ENCODE data around the gene TUBB8. TPM values are rescaled to one million over a fixed set of nuclear protein-coding genes. Genes with fewer than 3 reads are reported as not detected.

Gene TUBB8
- total and polyA plus RNA-seq, 2 donors (not counting 3 experiments of a cell fraction or from before 2014, with no cell fraction given), result 0.18 TPM; not detected in 1

DNA sequence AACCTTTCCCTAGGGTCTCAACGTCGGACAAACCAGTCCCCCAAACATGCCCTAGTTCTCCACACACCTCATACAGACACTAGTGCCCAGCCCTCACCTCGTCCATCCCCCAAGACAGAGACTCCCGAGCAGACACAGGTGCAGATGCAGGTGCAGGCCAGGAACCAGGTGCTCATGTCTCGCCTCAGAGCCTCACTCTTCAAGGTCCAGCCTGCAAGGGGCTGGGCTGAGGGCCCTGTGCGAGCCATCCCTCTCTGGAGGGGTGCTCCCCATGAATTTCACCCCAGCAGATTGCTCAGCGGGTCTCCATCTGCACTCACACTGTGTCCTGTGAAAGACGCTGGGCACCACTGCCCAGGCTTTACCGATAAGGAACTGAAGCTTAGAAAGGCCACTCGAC, 36.9 kb upstream of the TUBB8 start:
- peaks cover 3 to 11% of the 10 kb centered on the region in 2 experiments for H3K27me3 ChIP-seq (ENCODE audit: control insufficient read depth in 2 of 2, insufficient read depth in 2 of 2, low read length in 2 of 2)
- H3K4me1 ChIP-seq (ENCODE audit: control insufficient read depth, extremely low read depth, insufficient read depth, low read length), result no peaks in the 10 kb centered on the region
- TF ChIP-seq EZH2 (IDR thresholded peaks at IDR 0.05; ENCODE audit: borderline replicate concordance, low read depth, low read length, severe bottlenecking) (no peak), MYC (IDR thresholded peaks at IDR 0.05; ENCODE audit: low read depth, low read length) (no peak)
- TF ChIP-seq, protein P1, sequence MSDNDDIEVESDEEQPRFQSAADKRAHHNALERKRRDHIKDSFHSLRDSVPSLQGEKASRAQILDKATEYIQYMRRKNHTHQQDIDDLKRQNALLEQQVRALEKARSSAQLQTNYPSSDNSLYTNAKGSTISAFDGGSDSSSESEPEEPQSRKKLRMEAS (IDR thresholded peaks at IDR 0.05; ENCODE audit: insufficient read depth, insufficient read length), result no peak
- H2AFZ ChIP-seq (ENCODE audit: low read depth, low read length), result no peak overlapping the region
- no peaks in the 10 kb centered on the region for H3K9me3 ChIP-seq (replicated peaks; ENCODE audit: control insufficient read depth, insufficient read depth, low read length)
- ChIA-PET POLR2A (no interaction called here), CTCF (interaction anchor here (1.1 kb wide), 1 partner anchor 10 kb away, joined by 3 read pairs; no protein-coding TSS in a partner anchor)
- no peaks in the 10 kb centered on the region for H4K20me1 ChIP-seq (replicated peaks; ENCODE audit: control insufficient read depth, extremely low read depth, insufficient read depth, low read length)
- DNase-seq (ENCODE audit: low read depth, low spot score) (no peak), FAIRE-seq (no peak)
- no peak overlapping the region for H3K27ac ChIP-seq (ENCODE audit: insufficient read depth, low read depth, low read length)
- dilution Hi-C loops (cut with MboI; ENCODE audit: extremely low pct_ligation_motif_present, low sequenced_read_pairs) (no loop called here), intact Hi-C loops (cut with micrococcal nuclease) (no loop called here)
- no peak overlapping the region for H3K4me3 ChIP-seq (replicated peaks in 1 of 3; ENCODE audit: insufficient read depth in 1 of 3, low read depth in 1 of 3, low read length in 3 of 3)
- H3K36me3 ChIP-seq (ENCODE audit: control insufficient read depth in 2 of 2, extremely low read depth in 1 of 2, insufficient read depth in 2 of 2, low read length in 2 of 2), result no peaks in the 10 kb centered on the region
- no peak overlapping the region for H3K4me2 ChIP-seq (ENCODE audit: insufficient read depth, low read length)
- BruUV-seq (replicated peaks), result no TSS peak
- no peaks in the 10 kb centered on the region for H3K79me2 ChIP-seq (ENCODE audit: control insufficient read depth, insufficient read depth, low read length)
- H3K9me1 ChIP-seq (replicated peaks; ENCODE audit: control insufficient read depth, extremely low read depth, insufficient read depth, low read length), result no peaks in the 10 kb centered on the region
- H3K9ac ChIP-seq (replicated peaks; ENCODE audit: extremely low read depth, insufficient read depth, low read length), result no peak overlapping the region

DNA sequence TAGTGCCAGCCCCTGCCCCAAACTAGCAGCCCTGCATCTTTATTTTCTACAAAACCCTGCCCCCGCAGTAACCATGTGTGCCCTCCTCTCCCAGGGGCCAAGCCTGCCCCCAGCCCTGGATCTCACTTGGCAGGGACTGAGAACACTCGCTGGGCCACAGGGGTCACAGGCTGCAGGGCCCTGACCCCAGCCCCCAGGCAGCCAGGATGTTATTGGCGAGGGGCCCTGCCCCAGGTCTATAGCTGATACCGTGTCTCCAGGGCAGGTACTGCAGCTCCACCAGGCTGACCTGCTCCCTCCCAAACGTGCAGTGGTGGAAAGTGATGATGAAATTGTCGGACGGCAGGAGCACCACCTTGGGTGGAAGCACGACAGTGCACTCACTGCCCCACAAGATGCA, 35.9 kb upstream of the TUBB8 start:
- dilution Hi-C loops (cut with MboI; ENCODE audit: extremely low pct_ligation_motif_present, low sequenced_read_pairs), result no loop called here
- no peak for TF ChIP-seq JUN (IDR thresholded peaks at IDR 0.05; ENCODE audit: borderline replicate concordance, insufficient read depth, insufficient read length, low read depth)
- no peak for TF ChIP-seq POLR2A (IDR thresholded peaks at IDR 0.05; ENCODE audit: low read depth, low read length)
- TF ChIP-seq, protein P2, sequence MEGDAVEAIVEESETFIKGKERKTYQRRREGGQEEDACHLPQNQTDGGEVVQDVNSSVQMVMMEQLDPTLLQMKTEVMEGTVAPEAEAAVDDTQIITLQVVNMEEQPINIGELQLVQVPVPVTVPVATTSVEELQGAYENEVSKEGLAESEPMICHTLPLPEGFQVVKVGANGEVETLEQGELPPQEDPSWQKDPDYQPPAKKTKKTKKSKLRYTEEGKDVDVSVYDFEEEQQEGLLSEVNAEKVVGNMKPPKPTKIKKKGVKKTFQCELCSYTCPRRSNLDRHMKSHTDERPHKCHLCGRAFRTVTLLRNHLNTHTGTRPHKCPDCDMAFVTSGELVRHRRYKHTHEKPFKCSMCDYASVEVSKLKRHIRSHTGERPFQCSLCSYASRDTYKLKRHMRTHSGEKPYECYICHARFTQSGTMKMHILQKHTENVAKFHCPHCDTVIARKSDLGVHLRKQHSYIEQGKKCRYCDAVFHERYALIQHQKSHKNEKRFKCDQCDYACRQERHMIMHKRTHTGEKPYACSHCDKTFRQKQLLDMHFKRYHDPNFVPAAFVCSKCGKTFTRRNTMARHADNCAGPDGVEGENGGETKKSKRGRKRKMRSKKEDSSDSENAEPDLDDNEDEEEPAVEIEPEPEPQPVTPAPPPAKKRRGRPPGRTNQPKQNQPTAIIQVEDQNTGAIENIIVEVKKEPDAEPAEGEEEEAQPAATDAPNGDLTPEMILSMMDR (IDR thresholded peaks at IDR 0.05; ENCODE audit: extremely low read depth in 1 of 2, insufficient read depth in 1 of 2, low read depth in 1 of 2, low read length in 2 of 2), result no peak
- TF ChIP-seq, protein P1 (IDR thresholded peaks at IDR 0.05; ENCODE audit: insufficient read depth, insufficient read length), result no peak
- TF ChIP-seq FOS (IDR thresholded peaks at IDR 0.05; ENCODE audit: borderline replicate concordance, insufficient read depth, low read length), result no peak
- no peak for TF ChIP-seq POLR2AphosphoS5 (IDR thresholded peaks at IDR 0.05; ENCODE audit: insufficient read depth, low read depth, low read length)
- no peak for TF ChIP-seq GATA2 (IDR thresholded peaks at IDR 0.05; ENCODE audit: insufficient read depth, insufficient read length, low read depth, low read length)
- TF ChIP-seq EZH2 (IDR thresholded peaks at IDR 0.05; ENCODE audit: borderline replicate concordance, low read depth, low read length, severe bottlenecking), result no peak
- no peak for TF ChIP-seq MYC (IDR thresholded peaks at IDR 0.05; ENCODE audit: low read depth, low read length)
- POLR2A ChIA-PET, result no interaction called here
- Histone ChIP-seq H3K4me3 (replicated peaks in 1 of 3; ENCODE audit: insufficient read depth in 1 of 3, low read depth in 1 of 3, low read length in 3 of 3) (no peak overlapping the region), H3K27ac (ENCODE audit: insufficient read depth, low read depth, low read length) (no peak overlapping the region), H3K9ac (replicated peaks; ENCODE audit: extremely low read depth, insufficient read depth, low read length) (no peak overlapping the region), H3K9me1 (replicated peaks; ENCODE audit: control insufficient read depth, extremely low read depth, insufficient read depth, low read length) (no peaks in the 10 kb centered on the region), H2AFZ (ENCODE audit: low read depth, low read length) (no peak overlapping the region), H3K79me2 (ENCODE audit: control insufficient read depth, insufficient read depth, low read length) (no peaks in the 10 kb centered on the region), H3K36me3 (ENCODE audit: control insufficient read depth in 2 of 2, extremely low read depth in 1 of 2, insufficient read depth in 2 of 2, low read length in 2 of 2) (no peaks in the 10 kb centered on the region), H3K27me3 (ENCODE audit: control insufficient read depth in 2 of 2, insufficient read depth in 2 of 2, low read length in 2 of 2) (peaks cover 3 to 11% of the 10 kb centered on the region in 2 experiments), H3K4me1 (ENCODE audit: control insufficient read depth, extremely low read depth, insufficient read depth, low read length) (no peaks in the 10 kb centered on the region), H3K4me2 (ENCODE audit: insufficient read depth, low read length) (no peak overlapping the region), H4K20me1 (replicated peaks; ENCODE audit: control insufficient read depth, extremely low read depth, insufficient read depth, low read length) (no peaks in the 10 kb centered on the region), H3K9me3 (replicated peaks; ENCODE audit: control insufficient read depth, insufficient read depth, low read length) (no peaks in the 10 kb centered on the region)
- no peak for DNase-seq (ENCODE audit: low read depth, low spot score)
- BruUV-seq (replicated peaks), result no TSS peak
- CTCF ChIA-PET, result interaction anchor here (1.1 kb wide), 1 partner anchor 9 kb away, joined by 3 read pairs; no protein-coding TSS in a partner anchor
- intact Hi-C loops (cut with micrococcal nuclease), result no loop called here
- no peak for FAIRE-seq
